Measurements from ENCODE around the gene LRR1. TPM values are rescaled to one million over a fixed set of nuclear protein-coding genes. Genes with fewer than 3 reads are reported as not detected.

The LRR1 gene
- total RNA-seq, 1 donor from 2014 or later, result 15.1 TPM

DNA sequence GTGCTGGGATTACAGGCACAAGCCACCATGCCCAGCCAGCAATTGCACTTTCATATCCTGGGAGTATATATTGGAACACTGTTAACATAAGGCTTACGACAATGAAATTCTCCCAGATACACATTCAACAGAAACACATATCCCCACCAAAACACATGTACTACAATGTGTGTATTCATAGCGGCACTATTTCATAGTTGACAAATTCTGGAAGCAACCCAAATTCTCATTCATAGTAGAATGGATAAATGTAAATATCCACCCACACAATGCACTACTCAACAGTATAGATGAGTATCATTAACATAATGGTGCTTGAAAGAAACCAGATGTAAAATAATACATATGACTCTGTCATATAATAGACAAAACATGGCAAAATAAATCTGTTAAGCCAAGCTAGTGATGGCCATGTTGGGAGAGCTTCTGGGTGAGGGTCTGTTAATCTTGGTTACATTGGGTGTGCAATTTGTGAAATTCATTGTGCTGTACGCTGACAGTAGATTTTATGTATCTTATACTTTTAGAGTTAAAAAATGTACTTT lies 38.9 kb downstream of the LRR1 start:
- CTCF ChIA-PET, result no interaction called here
- DNase-seq (no peak), ATAC-seq (ENCODE audit: low read depth) (no peak)
- TF ChIP-seq, protein P1, sequence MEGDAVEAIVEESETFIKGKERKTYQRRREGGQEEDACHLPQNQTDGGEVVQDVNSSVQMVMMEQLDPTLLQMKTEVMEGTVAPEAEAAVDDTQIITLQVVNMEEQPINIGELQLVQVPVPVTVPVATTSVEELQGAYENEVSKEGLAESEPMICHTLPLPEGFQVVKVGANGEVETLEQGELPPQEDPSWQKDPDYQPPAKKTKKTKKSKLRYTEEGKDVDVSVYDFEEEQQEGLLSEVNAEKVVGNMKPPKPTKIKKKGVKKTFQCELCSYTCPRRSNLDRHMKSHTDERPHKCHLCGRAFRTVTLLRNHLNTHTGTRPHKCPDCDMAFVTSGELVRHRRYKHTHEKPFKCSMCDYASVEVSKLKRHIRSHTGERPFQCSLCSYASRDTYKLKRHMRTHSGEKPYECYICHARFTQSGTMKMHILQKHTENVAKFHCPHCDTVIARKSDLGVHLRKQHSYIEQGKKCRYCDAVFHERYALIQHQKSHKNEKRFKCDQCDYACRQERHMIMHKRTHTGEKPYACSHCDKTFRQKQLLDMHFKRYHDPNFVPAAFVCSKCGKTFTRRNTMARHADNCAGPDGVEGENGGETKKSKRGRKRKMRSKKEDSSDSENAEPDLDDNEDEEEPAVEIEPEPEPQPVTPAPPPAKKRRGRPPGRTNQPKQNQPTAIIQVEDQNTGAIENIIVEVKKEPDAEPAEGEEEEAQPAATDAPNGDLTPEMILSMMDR (IDR thresholded peaks at IDR 0.05), result no peak
- intact Hi-C loops (cut with micrococcal nuclease), result loop anchor here (10.0 kb wide), 1 partner anchor 1187 kb away; no protein-coding TSS in a partner anchor
- Mint-ChIP-seq H3K4me1 (peaks cover 74% of the 10 kb centered on the region), H3K27ac (peak overlapping the region; percentile 67), H3K36me3 (ENCODE audit: low read depth) (peaks cover 60% of the 10 kb centered on the region), H3K27me3 (no peaks in the 10 kb centered on the region), H3K4me3 (peak overlapping the region; percentile 3), H3K9me3 (no peaks in the 10 kb centered on the region)
- POLR2A ChIA-PET, result interaction anchor here (0.6 to 1.5 kb wide), 2 partner anchors 18 to 56 kb away, joined by 3 to 4 read pairs; partner anchors contain the start of genes MGAT2 and RPL36AL

DNA sequence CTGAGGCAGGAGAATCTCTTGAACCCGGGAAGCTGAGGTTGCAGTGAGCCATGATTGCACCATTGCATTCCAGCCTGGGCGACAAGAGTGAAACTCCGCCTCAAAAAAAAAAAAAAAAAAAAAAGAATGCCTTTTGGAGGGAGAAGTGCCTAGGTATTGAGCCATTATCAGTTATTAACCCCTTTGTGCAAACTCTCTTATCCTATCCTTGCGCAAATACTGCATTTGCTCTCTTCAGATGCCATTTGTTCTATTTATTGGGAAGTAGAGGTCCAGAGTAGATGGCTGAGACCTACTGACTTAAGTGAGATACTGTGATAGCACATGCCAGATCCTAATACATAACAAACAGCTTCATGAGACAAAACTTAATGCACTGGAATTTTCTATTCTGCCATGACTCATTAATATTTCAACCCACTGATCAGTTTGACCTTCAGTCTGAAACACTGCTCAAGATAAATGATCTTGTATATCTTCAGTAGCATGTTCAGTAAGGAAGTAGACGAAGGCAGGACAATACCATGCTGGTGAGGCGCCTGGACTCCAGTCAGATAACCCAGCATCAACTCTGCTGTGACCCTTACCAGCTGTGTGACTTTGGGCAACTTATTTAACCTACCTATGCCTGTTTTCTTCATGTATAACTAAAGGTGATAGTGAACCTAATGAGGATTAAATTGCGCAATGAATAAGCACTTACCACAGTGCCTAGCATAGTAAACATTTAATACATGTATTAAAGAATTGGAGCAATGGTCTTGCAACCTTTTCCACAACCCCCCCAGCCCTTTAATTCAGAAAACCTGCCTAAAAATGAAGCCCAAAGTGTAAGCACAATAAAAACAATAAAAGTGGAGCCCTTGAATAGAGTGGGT lies 42.0 kb downstream of the LRR1 start:
- Mint-ChIP-seq H3K36me3 (ENCODE audit: low read depth) (peaks cover 57% of the 10 kb centered on the region), H3K9me3 (no peaks in the 10 kb centered on the region), H3K4me3 (no peak overlapping the region), H3K27ac (peak overlapping the region; percentile 46), H3K4me1 (peaks cover 60% of the 10 kb centered on the region), H3K27me3 (no peaks in the 10 kb centered on the region)
- TF ChIP-seq, protein P1 (IDR thresholded peaks at IDR 0.05), result no peak
- intact Hi-C loops (cut with micrococcal nuclease), result no loop called here
- POLR2A ChIA-PET, result interaction anchor here (0.6 kb wide), 1 partner anchor 140 kb away, joined by 6 read pairs; no protein-coding TSS in a partner anchor
- ATAC-seq (ENCODE audit: low read depth) (no peak), DNase-seq (no peak)
- CTCF ChIA-PET, result no interaction called here

DNA sequence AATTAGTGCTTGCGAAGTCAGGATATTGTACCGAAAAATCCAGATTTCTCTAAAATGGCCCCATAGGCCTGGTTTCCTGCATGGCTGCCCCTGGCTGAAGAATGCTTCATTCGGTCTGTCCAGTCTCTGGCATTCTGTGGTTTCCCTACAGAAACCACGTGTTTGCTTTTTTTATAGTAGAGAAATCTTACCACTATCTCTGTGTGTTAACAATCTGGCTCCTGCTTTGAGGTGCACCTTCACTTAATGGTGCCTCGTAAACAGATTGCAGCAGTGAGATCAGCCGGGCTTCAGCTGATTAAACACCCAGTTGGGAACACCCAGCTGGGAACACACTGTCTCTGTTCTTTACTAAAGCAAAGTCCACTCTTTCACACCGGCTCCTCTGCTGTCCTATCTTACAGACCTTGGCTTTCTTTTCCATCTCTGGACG lies 43.0 kb downstream of the LRR1 start:
- ATAC-seq (ENCODE audit: low read depth) (no peak), DNase-seq (no peak)
- Mint-ChIP-seq H3K27ac (peak overlapping the region; percentile 13), H3K27me3 (no peaks in the 10 kb centered on the region), H3K9me3 (no peaks in the 10 kb centered on the region), H3K4me1 (peaks cover 51% of the 10 kb centered on the region), H3K4me3 (peak overlapping the region; percentile 19), H3K36me3 (ENCODE audit: low read depth) (peaks cover 52% of the 10 kb centered on the region)
- intact Hi-C loops (cut with micrococcal nuclease), result no loop called here
- ChIA-PET POLR2A (no interaction called here), CTCF (no interaction called here)
- TF ChIP-seq, protein P1 (IDR thresholded peaks at IDR 0.05), result no peak

DNA sequence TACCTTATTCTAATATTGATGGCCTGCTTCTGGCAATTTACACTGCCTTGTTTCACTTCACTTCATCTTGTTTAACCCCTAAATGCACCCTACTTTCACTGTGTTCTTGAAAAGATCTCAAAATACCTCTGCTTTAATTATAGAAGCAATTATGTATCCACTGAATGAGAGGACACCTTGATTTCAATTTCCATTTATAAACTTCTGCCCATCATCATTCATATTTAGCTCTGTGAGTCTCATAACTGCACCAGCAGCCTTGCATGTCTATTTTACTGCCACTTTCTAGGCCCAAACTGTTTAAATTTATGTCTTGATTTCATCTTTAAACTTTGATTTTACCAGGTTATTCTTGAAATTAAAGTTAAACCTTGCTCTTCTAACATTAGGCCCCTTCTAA lies 43.4 kb downstream of the LRR1 start:
- intact Hi-C loops (cut with micrococcal nuclease), result no loop called here
- peaks cover 50% of the 10 kb centered on the region for H3K4me1 Mint-ChIP-seq
- ChIA-PET POLR2A (no interaction called here), CTCF (no interaction called here)
- TF ChIP-seq, protein P1 (IDR thresholded peaks at IDR 0.05), result no peak
- H3K9me3 Mint-ChIP-seq, result no peaks in the 10 kb centered on the region
- DNase-seq (no peak), ATAC-seq (ENCODE audit: low read depth) (no peak)
- H3K27me3 Mint-ChIP-seq, result no peaks in the 10 kb centered on the region
- peak overlapping the region; percentile 13 for H3K27ac Mint-ChIP-seq
- peaks cover 52% of the 10 kb centered on the region for H3K36me3 Mint-ChIP-seq (ENCODE audit: low read depth)
- H3K4me3 Mint-ChIP-seq, result peak overlapping the region; percentile 19

DNA sequence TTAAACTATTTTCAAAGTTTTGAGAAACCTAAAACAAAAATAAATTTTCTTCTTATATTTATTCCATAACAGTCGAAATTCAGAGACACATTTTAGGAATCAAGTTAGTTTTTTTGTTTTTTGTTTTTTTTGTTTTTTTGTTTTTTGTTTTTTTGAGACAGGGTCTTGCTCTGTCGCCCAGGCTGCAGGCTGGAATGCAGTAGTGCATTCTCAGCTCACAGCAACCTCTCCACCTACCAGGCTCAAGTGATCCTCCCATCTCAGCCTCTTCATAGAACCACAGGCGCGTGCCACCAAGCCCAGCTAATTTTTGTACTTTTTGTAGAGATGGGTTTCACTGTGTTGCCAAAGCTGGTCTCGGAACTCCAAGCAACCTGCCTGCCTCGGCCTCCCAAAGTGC lies 54.8 kb downstream of the LRR1 start:
- ATAC-seq (ENCODE audit: low read depth) (no peak), DNase-seq (no peak)
- ChIA-PET POLR2A (no interaction called here), CTCF (no interaction called here)
- H3K4me1 Mint-ChIP-seq, result peaks cover 2% of the 10 kb centered on the region
- intact Hi-C loops (cut with micrococcal nuclease), result no loop called here
- no peaks in the 10 kb centered on the region for H3K27me3 Mint-ChIP-seq
- TF ChIP-seq, protein P1 (IDR thresholded peaks at IDR 0.05), result no peak
- H3K9me3 Mint-ChIP-seq, result no peaks in the 10 kb centered on the region
- no peak overlapping the region for H3K4me3 Mint-ChIP-seq
- H3K36me3 Mint-ChIP-seq (ENCODE audit: low read depth), result peaks cover 5% of the 10 kb centered on the region
- H3K27ac Mint-ChIP-seq, result no peak overlapping the region

All from activated B cell treated with CpG ODN at 0.5 μM for 24 hours (primary cell).